Measurements from ENCODE around the gene LRIT3. TPM values are rescaled to one million over a fixed set of nuclear protein-coding genes. Genes with fewer than 3 reads are reported as not detected.

LRIT3 gene, protein sequence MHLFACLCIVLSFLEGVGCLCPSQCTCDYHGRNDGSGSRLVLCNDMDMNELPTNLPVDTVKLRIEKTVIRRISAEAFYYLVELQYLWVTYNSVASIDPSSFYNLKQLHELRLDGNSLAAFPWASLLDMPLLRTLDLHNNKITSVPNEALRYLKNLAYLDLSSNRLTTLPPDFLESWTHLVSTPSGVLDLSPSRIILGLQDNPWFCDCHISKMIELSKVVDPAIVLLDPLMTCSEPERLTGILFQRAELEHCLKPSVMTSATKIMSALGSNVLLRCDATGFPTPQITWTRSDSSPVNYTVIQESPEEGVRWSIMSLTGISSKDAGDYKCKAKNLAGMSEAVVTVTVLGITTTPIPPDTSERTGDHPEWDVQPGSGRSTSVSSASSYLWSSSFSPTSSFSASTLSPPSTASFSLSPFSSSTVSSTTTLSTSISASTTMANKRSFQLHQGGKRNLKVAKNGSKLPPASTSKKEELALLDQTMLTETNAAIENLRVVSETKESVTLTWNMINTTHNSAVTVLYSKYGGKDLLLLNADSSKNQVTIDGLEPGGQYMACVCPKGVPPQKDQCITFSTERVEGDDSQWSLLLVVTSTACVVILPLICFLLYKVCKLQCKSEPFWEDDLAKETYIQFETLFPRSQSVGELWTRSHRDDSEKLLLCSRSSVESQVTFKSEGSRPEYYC
- total RNA-seq (2013), result not detected
- polyA plus RNA-seq, result under 1 TPM in 1 of 3 donors, not detected in 2; 0.07 TPM
- under 0.01 TPM in 1 of 2 replicates, not detected in the other for polyA minus RNA-seq
- total RNA-seq, result 0 to 0.69 (median 0.13) reads per million in 11 experiments

DNA sequence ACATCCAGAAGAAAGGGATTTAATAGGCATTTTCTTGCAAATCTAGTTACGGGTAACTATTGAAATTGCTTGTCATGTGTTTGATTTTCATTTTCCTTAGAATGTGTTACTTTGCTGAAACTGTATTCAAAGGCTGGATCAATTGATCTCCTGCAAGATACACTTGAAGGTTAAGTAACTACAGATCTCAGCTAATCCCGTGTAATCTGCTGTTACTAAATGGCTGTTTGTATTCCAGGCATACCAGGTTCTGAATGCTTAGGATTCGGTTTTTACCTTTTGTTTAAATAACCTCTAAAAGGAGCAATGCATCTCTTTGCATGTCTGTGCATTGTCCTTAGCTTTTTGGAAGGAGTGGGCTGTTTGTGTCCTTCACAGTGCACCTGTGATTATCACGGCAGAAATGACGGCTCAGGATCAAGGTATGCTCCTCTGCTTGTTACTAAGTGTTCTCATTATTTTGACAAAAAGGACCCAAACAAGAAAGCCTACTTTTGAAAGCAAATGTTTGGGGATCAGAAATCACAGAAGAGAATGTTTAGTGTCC is at the start of gene LRIT3:
Gene LRIT3 (plus strand): TSS at position 212 of the 547 bp plus-strand sequence. CDS start 95 bp downstream, at position 307.
- Histone ChIP-seq H3K4me3 (replicated peaks in 1 of 3; ENCODE audit: low read depth in 2 of 3, low read length in 3 of 3) (no peak within 1 kb of the TSS), H2AFZ (ENCODE audit: insufficient read depth, low read depth, low read length, poor library complexity, severe bottlenecking) (no peak within 1 kb of the TSS), H3K4me1 (ENCODE audit: control insufficient read depth in 1 of 2, insufficient read depth in 2 of 2, low read length in 2 of 2) (no peaks in the 10 kb centered on the region), H3K9me3 (replicated peaks in 1 of 2; ENCODE audit: control insufficient read depth in 1 of 2, insufficient read depth in 1 of 2, low read length in 2 of 2) (no peaks in the 10 kb centered on the region), H3K4me2 (replicated peaks; ENCODE audit: extremely low read depth, low read length, poor library complexity, severe bottlenecking) (no peak within 1 kb of the TSS), H3K27ac (ENCODE audit: low read depth in 1 of 2, low read length in 2 of 2) (no peak within 1 kb of the TSS), H3K79me2 (ENCODE audit: insufficient read depth, low read length) (no peaks in the 10 kb centered on the region), H3K36me3 (replicated peaks in 1 of 2; ENCODE audit: control insufficient read depth in 1 of 2, insufficient read depth in 2 of 2, low read length in 2 of 2) (no peaks in the 10 kb centered on the region), H3K27me3 (ENCODE audit: control insufficient read depth in 2 of 2, insufficient read depth in 2 of 2, low read length in 2 of 2) (no peaks in the 10 kb centered on the region), H4K20me1 (ENCODE audit: insufficient read depth, low read length) (no peaks in the 10 kb centered on the region), H3K9ac (ENCODE audit: insufficient read depth, low read length, poor library complexity, severe bottlenecking) (no peak within 1 kb of the TSS)
- 95% methylated on average over 4 of the region's 5 CpGs for WGBS (ENCODE audit: insufficient coverage)
- H3K36me3 Mint-ChIP-seq, result no peaks in the 10 kb centered on the region
- H3K9me3 Mint-ChIP-seq, result peaks cover 0 to 2% (median 0%) of the 10 kb centered on the region in 7 donors
- TF ChIP-seq, protein P1, sequence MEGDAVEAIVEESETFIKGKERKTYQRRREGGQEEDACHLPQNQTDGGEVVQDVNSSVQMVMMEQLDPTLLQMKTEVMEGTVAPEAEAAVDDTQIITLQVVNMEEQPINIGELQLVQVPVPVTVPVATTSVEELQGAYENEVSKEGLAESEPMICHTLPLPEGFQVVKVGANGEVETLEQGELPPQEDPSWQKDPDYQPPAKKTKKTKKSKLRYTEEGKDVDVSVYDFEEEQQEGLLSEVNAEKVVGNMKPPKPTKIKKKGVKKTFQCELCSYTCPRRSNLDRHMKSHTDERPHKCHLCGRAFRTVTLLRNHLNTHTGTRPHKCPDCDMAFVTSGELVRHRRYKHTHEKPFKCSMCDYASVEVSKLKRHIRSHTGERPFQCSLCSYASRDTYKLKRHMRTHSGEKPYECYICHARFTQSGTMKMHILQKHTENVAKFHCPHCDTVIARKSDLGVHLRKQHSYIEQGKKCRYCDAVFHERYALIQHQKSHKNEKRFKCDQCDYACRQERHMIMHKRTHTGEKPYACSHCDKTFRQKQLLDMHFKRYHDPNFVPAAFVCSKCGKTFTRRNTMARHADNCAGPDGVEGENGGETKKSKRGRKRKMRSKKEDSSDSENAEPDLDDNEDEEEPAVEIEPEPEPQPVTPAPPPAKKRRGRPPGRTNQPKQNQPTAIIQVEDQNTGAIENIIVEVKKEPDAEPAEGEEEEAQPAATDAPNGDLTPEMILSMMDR (IDR thresholded peaks at IDR 0.05), result no peak
- peaks cover 0 to 8% (median 1%) of the 10 kb centered on the region in 3 donors for H3K27me3 Mint-ChIP-seq (ENCODE audit: low read depth in 3 of 3)
- no peaks in the 10 kb centered on the region for H3K4me1 Mint-ChIP-seq
- DNase-seq, result no peak
- intact Hi-C loops (cut with micrococcal nuclease), result no loop called here
- H3K27ac Mint-ChIP-seq, result no peak within 1 kb of the TSS
- no peak within 1 kb of the TSS for H3K4me3 Mint-ChIP-seq

DNA sequence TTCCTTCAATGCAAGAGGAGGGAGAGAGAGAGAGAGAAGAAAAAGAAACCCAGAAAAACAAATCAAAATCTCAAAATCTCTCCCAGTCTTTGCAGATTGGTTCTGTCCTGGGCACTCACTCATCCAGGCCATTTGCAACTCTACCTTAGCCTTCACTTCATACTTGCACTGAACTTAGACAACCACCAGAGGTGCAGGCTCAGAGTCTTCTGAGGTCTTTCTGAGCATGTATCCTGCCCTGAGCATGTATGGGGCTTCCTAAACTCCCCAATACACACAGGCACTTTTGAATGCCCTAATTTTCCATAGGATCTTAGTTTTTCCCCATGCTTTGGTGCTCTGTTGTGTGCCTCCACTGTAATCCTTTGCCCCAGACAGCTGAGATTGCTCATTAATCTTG is 49.0 kb upstream of the LRIT3 start:
- Histone ChIP-seq H3K4me2 (replicated peaks; ENCODE audit: extremely low read depth, low read length, poor library complexity, severe bottlenecking) (no peak overlapping the region), H3K9ac (ENCODE audit: insufficient read depth, low read length, poor library complexity, severe bottlenecking) (no peak overlapping the region), H2AFZ (ENCODE audit: insufficient read depth, low read depth, low read length, poor library complexity, severe bottlenecking) (no peak overlapping the region), H3K4me1 (ENCODE audit: control insufficient read depth in 1 of 2, insufficient read depth in 2 of 2, low read length in 2 of 2) (no peaks in the 10 kb centered on the region), H3K9me3 (replicated peaks in 1 of 2; ENCODE audit: control insufficient read depth in 1 of 2, insufficient read depth in 1 of 2, low read length in 2 of 2) (peaks cover 4 to 7% of the 10 kb centered on the region in 2 donors), H3K79me2 (ENCODE audit: insufficient read depth, low read length) (no peaks in the 10 kb centered on the region), H3K36me3 (replicated peaks in 1 of 2; ENCODE audit: control insufficient read depth in 1 of 2, insufficient read depth in 2 of 2, low read length in 2 of 2) (no peaks in the 10 kb centered on the region), H3K27ac (ENCODE audit: low read depth in 1 of 2, low read length in 2 of 2) (no peak overlapping the region), H3K4me3 (replicated peaks in 1 of 3; ENCODE audit: low read depth in 2 of 3, low read length in 3 of 3) (no peak overlapping the region), H3K27me3 (ENCODE audit: control insufficient read depth in 2 of 2, insufficient read depth in 2 of 2, low read length in 2 of 2) (no peaks in the 10 kb centered on the region), H4K20me1 (ENCODE audit: insufficient read depth, low read length) (no peaks in the 10 kb centered on the region)
- no peak for DNase-seq
- no peaks in the 10 kb centered on the region for H3K27me3 Mint-ChIP-seq (ENCODE audit: low read depth in 3 of 3)
- H3K4me1 Mint-ChIP-seq, result peaks cover 2% of the 10 kb centered on the region
- H3K27ac Mint-ChIP-seq, result no peak overlapping the region
- H3K36me3 Mint-ChIP-seq, result no peaks in the 10 kb centered on the region
- peaks cover 3 to 21% (median 17%) of the 10 kb centered on the region in 7 donors for H3K9me3 Mint-ChIP-seq
- TF ChIP-seq, protein P1 (IDR thresholded peaks at IDR 0.05), result no peak
- intact Hi-C loops (cut with micrococcal nuclease), result no loop called here
- no peak overlapping the region for H3K4me3 Mint-ChIP-seq
